ENCODE measurements around the gene LIMCH1. TPM values are rescaled to one million over a fixed set of nuclear protein-coding genes. Genes with fewer than 3 reads are reported as not detected.
"Not testable (repeated sequence)": the region's sequence is repeated elsewhere in the genome, so short reads cannot be mapped to it uniquely, and the experiment has no call there.

Gene LIMCH1, protein sequence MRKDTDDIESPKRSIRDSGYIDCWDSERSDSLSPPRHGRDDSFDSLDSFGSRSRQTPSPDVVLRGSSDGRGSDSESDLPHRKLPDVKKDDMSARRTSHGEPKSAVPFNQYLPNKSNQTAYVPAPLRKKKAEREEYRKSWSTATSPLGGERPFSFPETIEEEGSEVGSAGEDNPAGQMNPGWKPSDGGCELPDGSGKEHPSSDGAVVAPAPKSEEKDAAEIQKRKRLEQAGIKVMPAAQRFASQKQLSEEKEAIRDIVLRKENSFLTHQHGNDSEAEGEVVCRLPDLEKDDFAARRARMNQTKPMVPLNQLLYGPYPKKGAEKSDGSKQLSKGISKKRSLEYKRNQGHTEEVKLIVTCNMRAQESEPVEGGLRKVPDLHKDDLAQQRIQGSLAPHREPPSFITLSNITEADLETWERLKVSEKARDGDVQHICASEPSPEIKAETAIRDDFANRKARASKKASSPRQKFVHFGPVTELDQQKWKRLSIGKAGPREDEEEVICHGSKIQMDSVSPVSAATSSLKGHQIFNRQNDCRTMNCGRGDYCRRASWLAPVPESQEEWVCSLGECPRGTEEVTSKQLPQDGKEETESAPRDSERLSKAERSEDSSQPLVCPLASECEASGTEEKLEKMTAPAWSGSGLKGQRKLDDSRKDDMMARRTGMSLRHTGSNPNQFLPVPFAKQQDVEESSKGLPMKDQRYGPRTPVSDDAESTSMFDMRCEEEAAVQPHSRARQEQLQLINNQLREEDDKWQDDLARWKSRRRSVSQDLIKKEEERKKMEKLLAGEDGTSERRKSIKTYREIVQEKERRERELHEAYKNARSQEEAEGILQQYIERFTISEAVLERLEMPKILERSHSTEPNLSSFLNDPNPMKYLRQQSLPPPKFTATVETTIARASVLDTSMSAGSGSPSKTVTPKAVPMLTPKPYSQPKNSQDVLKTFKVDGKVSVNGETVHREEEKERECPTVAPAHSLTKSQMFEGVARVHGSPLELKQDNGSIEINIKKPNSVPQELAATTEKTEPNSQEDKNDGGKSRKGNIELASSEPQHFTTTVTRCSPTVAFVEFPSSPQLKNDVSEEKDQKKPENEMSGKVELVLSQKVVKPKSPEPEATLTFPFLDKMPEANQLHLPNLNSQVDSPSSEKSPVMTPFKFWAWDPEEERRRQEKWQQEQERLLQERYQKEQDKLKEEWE (N-terminal part only)
- 15.7 and 20.7 TPM in 2 replicates for total RNA-seq

- DNase-seq (ENCODE audit: low read depth in 2 of 2), result peak in 1 of 2 donors; percentile 70
Observed at GRCh38 chr4:41538017-41538733, at the start of gene LIMCH1. Gene LIMCH1 (plus strand): TSS chr4:41538157. CDS start chr4:41605996, 67,839 bp downstream.

GRCh38 chr4:41491081-41491576 is 46.8 kb upstream of the LIMCH1 start:
- not testable (repeated sequence) for DNase-seq (ENCODE audit: low read depth in 2 of 2)

DNA sequence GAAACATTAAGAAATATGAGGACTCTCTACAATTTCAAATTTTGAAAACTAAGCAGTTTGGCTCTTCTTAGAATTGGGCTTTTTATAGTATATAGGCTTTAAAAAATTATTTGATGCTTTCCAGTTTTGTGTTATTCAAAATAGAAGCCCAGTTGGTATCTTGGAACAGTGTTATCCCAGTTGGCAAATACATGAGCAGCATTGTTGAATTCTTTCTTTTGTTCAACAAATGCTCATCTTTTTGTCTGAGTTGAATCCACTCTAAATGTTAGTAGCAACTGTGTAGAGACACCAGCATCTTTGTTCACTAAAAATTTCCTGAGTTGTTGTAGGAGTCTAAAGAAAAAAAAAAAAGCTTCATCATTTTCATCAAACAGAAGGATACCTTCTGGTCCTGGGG is 41.0 kb upstream of the LIMCH1 start:
- DNase-seq (ENCODE audit: low read depth in 2 of 2), result no peak

- DNase-seq (ENCODE audit: low read depth in 2 of 2), result no peak
Observed at GRCh38 chr4:41498177-41498576, 39.8 kb upstream of the LIMCH1 start.

- no peak for DNase-seq (ENCODE audit: low read depth in 2 of 2)
Observed at GRCh38 chr4:41504167-41504818, 33.7 kb upstream of the LIMCH1 start.

- DNase-seq (ENCODE audit: low read depth in 2 of 2), result peak; percentile 39 to 41
Observed at GRCh38 chr4:41505161-41505661, 32.7 kb upstream of the LIMCH1 start.

DNA sequence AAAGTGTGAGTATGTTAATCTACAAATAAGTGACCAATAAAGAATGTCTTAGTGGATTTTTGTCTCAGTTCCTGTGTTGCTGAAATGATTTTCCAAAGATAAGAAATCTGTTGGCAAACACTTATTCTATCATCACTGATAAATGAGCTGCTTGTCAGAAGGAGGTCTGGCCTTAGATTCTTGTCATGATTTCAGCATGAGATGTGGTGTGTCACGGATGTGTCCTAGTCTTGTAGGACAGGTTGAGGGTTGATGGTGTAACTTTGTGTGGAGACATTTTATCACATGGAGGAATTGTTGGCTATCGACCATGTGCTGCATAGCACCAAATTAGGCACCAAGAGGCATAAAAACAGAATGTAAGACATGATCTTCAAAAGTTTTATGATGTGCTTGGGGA is 31.8 kb upstream of the LIMCH1 start:
- peak in 1 of 2 donors; percentile 14 for DNase-seq (ENCODE audit: low read depth in 2 of 2)

GRCh38 chr4:41507291-41507947 is 30.5 kb upstream of the LIMCH1 start:
- no peak for DNase-seq (ENCODE audit: low read depth in 2 of 2)

GRCh38 chr4:41509451-41509866 is 28.5 kb upstream of the LIMCH1 start:
- DNase-seq (ENCODE audit: low read depth in 2 of 2), result no peak

DNA sequence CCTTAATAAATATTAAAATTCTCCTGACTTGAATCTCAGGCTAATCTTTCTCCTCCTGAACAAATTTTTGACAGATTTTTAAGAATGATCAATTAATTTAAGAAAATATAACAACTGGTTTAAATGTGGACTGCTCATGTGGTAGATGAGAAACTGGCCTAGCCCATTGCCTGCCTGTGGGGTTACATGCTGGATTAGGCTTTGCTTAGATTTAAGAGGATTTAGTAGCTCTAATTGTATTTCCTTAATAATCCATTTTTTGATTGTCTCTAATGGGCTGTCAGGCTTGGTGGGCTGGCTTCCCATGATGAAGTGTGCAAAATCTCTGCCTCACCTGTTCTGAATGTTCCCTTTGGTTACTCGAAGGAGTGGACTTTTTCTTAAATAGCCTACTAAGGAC is 27.8 kb upstream of the LIMCH1 start:
- DNase-seq (ENCODE audit: low read depth in 2 of 2), result no peak

GRCh38 chr4:41512136-41512535 is 25.8 kb upstream of the LIMCH1 start:
- no peak for DNase-seq (ENCODE audit: low read depth in 2 of 2)

- no peak for DNase-seq (ENCODE audit: low read depth in 2 of 2)
Observed at GRCh38 chr4:41512596-41512995, 25.4 kb upstream of the LIMCH1 start.

DNA sequence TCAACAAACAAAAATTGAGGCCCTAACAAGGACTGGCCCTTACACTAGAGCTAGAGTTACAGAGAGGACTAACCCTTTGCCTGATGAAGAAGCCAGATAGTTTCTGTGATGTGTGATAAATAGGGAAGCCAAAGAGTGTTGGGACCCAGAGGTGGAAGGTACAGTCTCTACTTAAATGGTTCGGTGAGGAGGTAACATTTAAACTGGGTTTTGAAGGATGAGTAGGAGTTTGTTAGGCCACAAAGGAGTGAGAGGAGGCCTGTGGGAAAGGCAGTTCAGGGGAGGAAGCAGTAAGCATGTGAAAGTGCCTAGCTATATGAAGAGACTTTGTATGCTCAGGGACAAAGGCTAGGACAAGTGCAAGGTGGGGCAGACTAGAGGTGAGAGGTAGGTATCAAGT is 23.8 kb upstream of the LIMCH1 start:
- no peak for DNase-seq (ENCODE audit: low read depth in 2 of 2)

GRCh38 chr4:41514766-41515481 is 23.0 kb upstream of the LIMCH1 start:
- no peak for DNase-seq (ENCODE audit: low read depth in 2 of 2)

DNA sequence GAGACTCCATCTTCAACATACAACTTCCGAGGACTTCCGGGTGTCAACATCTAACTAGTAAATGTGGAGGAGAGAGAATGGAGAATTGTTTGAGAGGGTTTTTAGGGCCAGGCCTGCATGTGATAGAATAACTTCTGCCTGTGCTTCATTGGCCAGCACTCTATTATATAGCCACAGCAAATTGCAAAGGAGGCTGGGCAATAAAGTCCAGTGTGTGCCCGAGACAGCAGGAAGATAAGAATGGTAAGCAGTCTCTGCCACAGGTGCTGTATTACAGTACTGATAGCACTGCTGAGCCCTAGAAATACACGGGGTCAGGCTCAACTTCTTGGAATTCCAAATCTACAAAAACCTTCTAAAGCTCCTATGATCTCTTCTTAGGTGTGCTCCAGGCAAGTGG is 20.8 kb upstream of the LIMCH1 start:
- DNase-seq (ENCODE audit: low read depth in 2 of 2), result no peak

- no peak for DNase-seq (ENCODE audit: low read depth in 2 of 2)
Observed at GRCh38 chr4:41517747-41518146, 20.2 kb upstream of the LIMCH1 start.

DNA sequence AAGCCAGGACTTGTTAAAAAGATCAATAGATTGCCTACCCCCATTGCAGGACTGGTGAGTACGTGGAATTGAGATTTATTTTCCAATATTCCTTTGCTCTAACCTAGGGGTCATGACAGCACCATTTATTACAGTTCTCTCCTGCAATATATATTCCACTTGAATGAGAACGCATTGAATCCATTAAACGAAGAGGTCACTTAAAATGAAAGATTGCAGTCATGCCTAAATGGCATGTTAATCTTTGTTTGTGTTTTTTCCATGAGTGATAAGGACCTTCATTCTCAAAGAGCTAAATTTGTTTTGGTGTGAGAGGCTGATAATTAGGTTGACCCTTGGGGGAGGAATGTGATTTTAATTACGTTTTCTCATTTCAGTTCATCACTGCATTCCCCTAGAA is 13.5 kb upstream of the LIMCH1 start:
- DNase-seq (ENCODE audit: low read depth in 2 of 2), result no peak

DNA sequence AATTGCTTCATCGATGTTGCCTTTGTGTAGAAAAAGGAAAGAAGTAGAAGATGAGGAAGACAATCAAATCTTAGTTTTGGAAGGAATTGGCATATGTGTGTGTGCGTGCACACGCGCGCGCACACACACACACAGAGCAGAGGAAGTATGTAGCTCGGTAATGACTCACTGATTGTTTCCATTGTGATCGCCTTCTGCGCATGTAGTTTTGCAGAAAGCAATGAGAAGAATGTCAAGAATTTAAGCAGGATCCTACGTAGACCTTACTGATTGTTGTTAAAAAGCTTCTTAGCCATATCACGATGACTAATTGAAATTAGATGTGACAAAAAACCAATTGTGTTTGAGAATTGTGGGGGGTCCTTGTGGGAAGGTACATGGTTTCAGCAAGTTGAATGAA is 12.8 kb upstream of the LIMCH1 start:
- DNase-seq (ENCODE audit: low read depth in 2 of 2), result peak; percentile 97 to 98

- no peak for DNase-seq (ENCODE audit: low read depth in 2 of 2)
Observed at GRCh38 chr4:41526628-41527027, 11.3 kb upstream of the LIMCH1 start.

Data from lung microvascular endothelial cell (primary cell).